Caco-2 (cell line): ENCODE results near the gene SLC22A4. TPM values are rescaled to one million over a fixed set of nuclear protein-coding genes. Genes with fewer than 3 reads are reported as not detected.

Experiments used
- BruUV-seq: library from RNA; stranded (reverse); fragments of 400-500 nt; replicated peaks from 2 replicates; lab custom pipeline; 2021; lab: Mats Ljungman, UMichigan
- CTCF ChIA-PET: fragments of 300-600 bp; sonication (Branson Sonifier 250); formaldehyde crosslinking; loops from one replicate; lab custom pipeline; 2022; ENCODE audit warnings: antibody characterized with exemption; lab: Charles Lee
- POLR2A ChIA-PET: fragments of 300-600 bp; sonication (Branson Sonifier 250); formaldehyde crosslinking; loops from one replicate; lab custom pipeline; 2022; ENCODE audit warnings: antibody characterized with exemption; lab: Charles Lee
- DNase-seq, 2 experiments: peaks; one replicate each; pipeline versions ENCODE4 v3.0.0 to v3.0.0-alpha.2; 2020 to 2022
- H3K27me3 ChIP-seq: replicated peaks from 2 replicates; pipeline ENCODE4 v1.6.0; 2011; ENCODE audit warnings: low read length; ENCODE audit not compliant: control insufficient read depth, insufficient read depth
- H3K36me3 ChIP-seq: 2 replicates; pipeline ENCODE4 v1.5.1; 2011; ENCODE audit warnings: low read length; ENCODE audit not compliant: control insufficient read depth, insufficient read depth
- H3K4me1 ChIP-seq: fragments of 250-450 bp; sonication (Bioruptor Pico); 2 replicates; pipeline ENCODE4 v1.5.1; 2020; ENCODE audit warnings: mild to moderate bottlenecking
- H3K4me3 ChIP-seq: 2 replicates; pipeline ENCODE4 v1.5.1; 2011; ENCODE audit warnings: low read depth, mild to moderate bottlenecking, control low read depth, low read length
- H3K9me3 ChIP-seq: fragments of 250-450 bp; sonication (Bioruptor Pico); 2 replicates; pipeline ENCODE4 v1.5.1; 2020; ENCODE audit warnings: mild to moderate bottlenecking, moderate library complexity
- H3K27ac Mint-ChIP-seq: one replicate; pipeline ENCODE4 v1.8.0; 2022; ENCODE audit warnings: mixed read lengths; ENCODE audit not compliant: unreplicated experiment
- H3K27me3 Mint-ChIP-seq: one replicate; pipeline ENCODE4 v1.8.0; 2022; ENCODE audit warnings: mixed read lengths; ENCODE audit not compliant: insufficient read depth, unreplicated experiment
- H3K36me3 Mint-ChIP-seq: one replicate; pipeline ENCODE4 v1.8.0; 2022; ENCODE audit warnings: mild to moderate bottlenecking, mixed read lengths; ENCODE audit not compliant: insufficient read depth, unreplicated experiment
- H3K4me1 Mint-ChIP-seq: one replicate; pipeline ENCODE4 v1.8.0; 2022; ENCODE audit warnings: low read depth, mixed read lengths; ENCODE audit not compliant: unreplicated experiment
- H3K4me3 Mint-ChIP-seq: one replicate; pipeline ENCODE4 v1.8.0; 2022; ENCODE audit warnings: mild to moderate bottlenecking, moderate library complexity, mixed read lengths; ENCODE audit not compliant: unreplicated experiment
- H3K9me3 Mint-ChIP-seq: one replicate; pipeline ENCODE4 v1.8.0; 2022; ENCODE audit warnings: mixed read lengths; ENCODE audit not compliant: unreplicated experiment
- intact Hi-C: fragments of 100-400 bp; cut with micrococcal nuclease; formaldehyde crosslinking; loops from one replicate; pipeline ENCODE4 v1.10.0; 2022; ENCODE audit not compliant: unreplicated experiment
- total RNA-seq: library from RNA; stranded (reverse); gene quantifications from 2 replicates; pipeline ENCODE4 v1.2.3, GENCODE V29; 2022
- TF ChIP-seq, protein P1 (sequence below), 2 experiments: fragments of 200-600 bp in 1 of 2; IDR thresholded peaks; 1 replicate in 1 of 2; 2 replicates in 1 of 2; pipeline versions ENCODE4 v1.5.1 to v1.8.0; 2011 to 2022; ENCODE audit warnings: antibody characterized with exemption in 1 of 2, control low read depth in 1 of 2, inconsistent platforms in 1 of 2, low read depth in 1 of 2, low read length in 1 of 2, mild to moderate bottlenecking in 1 of 2, moderate library complexity in 1 of 2; ENCODE audit not compliant: insufficient read depth in 1 of 2, severe bottlenecking in 1 of 2, unreplicated experiment in 1 of 2

The SLC22A4 gene
- total RNA-seq, 1 experiment from 2014 or later, result 1.5 TPM

DNA sequence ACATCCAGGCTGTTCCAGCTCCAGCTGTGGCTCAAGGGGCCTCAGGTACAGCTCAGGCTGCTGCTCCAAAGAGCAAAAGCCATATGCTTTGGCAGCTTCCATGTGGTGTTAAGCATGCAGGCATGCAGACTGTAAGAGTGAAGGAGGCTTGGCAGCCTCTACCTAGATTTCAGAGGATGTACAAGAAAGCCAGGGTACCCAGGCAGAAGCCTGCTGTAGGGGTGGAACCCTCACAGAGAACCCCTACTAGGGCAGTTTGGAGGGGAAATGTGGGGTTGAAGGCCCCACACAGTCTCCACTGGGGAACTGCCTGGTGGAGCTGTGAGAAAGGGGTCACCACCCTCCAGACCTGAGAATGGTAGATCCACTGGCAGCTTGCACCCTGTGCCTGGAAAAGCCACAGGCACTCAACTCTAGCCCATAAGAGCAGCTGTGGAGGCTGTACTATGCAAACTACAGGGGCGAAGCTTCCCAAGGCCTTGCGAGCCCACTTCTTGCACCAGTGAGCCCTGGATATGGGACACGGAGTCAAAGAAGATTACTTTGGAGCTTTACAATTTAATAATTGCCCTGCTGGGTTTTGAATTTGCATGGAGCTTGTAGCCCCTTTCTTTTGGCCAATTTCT lies 61.1 kb downstream of the SLC22A4 start:
- intact Hi-C loops, result no loop called here
- Mint-ChIP-seq H3K36me3 (peaks cover 4% of the 10 kb centered on the region), H3K9me3 (no peaks in the 10 kb centered on the region), H3K27me3 (no peaks in the 10 kb centered on the region), H3K4me1 (peaks cover 8% of the 10 kb centered on the region), H3K4me3 (no peak overlapping the region), H3K27ac (no peak overlapping the region)
- H3K9me3 ChIP-seq, result no peaks in the 10 kb centered on the region
- TF ChIP-seq, protein P1, sequence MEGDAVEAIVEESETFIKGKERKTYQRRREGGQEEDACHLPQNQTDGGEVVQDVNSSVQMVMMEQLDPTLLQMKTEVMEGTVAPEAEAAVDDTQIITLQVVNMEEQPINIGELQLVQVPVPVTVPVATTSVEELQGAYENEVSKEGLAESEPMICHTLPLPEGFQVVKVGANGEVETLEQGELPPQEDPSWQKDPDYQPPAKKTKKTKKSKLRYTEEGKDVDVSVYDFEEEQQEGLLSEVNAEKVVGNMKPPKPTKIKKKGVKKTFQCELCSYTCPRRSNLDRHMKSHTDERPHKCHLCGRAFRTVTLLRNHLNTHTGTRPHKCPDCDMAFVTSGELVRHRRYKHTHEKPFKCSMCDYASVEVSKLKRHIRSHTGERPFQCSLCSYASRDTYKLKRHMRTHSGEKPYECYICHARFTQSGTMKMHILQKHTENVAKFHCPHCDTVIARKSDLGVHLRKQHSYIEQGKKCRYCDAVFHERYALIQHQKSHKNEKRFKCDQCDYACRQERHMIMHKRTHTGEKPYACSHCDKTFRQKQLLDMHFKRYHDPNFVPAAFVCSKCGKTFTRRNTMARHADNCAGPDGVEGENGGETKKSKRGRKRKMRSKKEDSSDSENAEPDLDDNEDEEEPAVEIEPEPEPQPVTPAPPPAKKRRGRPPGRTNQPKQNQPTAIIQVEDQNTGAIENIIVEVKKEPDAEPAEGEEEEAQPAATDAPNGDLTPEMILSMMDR (IDR thresholded peaks at IDR 0.05; ENCODE audit: insufficient read depth in 1 of 2, low read depth in 1 of 2, low read length in 1 of 2, severe bottlenecking in 1 of 2, unreplicated experiment in 1 of 2), result no peak
- POLR2A ChIA-PET, result interaction anchor here (1.1 kb wide), 1 partner anchor 61 kb away, joined by 4 read pairs; the partner anchor contains the start of gene SLC22A4
- no peak overlapping the region for H3K4me3 ChIP-seq
- DNase-seq, result no peak
- no TSS peak for BruUV-seq
- H3K27me3 ChIP-seq, result no peaks in the 10 kb centered on the region
- H3K36me3 ChIP-seq, result no peaks in the 10 kb centered on the region; the same call in 1 of the 2 replicates
- CTCF ChIA-PET, result no interaction called here
- peaks cover 12% of the 10 kb centered on the region for H3K4me1 ChIP-seq

DNA sequence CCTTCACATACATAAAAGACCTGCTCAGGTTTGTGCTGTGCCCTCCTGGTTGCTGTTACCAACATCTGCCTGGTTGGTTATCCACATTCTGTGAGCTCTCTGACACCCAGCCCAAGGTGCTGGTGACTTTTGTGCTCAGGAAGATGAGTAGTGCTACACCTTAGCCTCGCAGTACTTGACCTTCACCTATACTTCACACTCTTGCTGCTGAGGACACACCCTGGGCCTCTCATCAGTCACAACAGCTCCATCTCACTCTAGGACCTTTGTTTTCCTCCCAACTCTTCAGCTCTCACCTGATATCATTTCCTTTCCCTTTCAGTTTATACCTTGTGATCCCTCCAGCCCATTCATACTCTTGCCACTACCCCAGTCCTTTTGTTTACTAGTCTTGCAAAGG lies 64.6 kb downstream of the SLC22A4 start:
- TF ChIP-seq, protein P1 (IDR thresholded peaks at IDR 0.05; ENCODE audit: insufficient read depth in 1 of 2, low read depth in 1 of 2, low read length in 1 of 2, severe bottlenecking in 1 of 2, unreplicated experiment in 1 of 2), result no peak
- BruUV-seq, result no TSS peak
- H3K9me3 ChIP-seq, result no peaks in the 10 kb centered on the region
- no peak for DNase-seq
- intact Hi-C loops, result no loop called here
- H3K36me3 ChIP-seq, result no peaks in the 10 kb centered on the region
- Mint-ChIP-seq H3K4me1 (peaks cover 7% of the 10 kb centered on the region), H3K27ac (no peak overlapping the region), H3K4me3 (no peak overlapping the region), H3K9me3 (no peaks in the 10 kb centered on the region), H3K27me3 (no peaks in the 10 kb centered on the region), H3K36me3 (no peaks in the 10 kb centered on the region)
- CTCF ChIA-PET, result interaction anchor here (1.2 kb wide), 1 partner anchor 11 kb away, joined by 6 read pairs; the partner anchor contains the start of gene SLC22A5
- H3K27me3 ChIP-seq, result no peaks in the 10 kb centered on the region
- POLR2A ChIA-PET, result no interaction called here
- no peak overlapping the region for H3K4me3 ChIP-seq
- peaks cover 12% of the 10 kb centered on the region for H3K4me1 ChIP-seq

DNA sequence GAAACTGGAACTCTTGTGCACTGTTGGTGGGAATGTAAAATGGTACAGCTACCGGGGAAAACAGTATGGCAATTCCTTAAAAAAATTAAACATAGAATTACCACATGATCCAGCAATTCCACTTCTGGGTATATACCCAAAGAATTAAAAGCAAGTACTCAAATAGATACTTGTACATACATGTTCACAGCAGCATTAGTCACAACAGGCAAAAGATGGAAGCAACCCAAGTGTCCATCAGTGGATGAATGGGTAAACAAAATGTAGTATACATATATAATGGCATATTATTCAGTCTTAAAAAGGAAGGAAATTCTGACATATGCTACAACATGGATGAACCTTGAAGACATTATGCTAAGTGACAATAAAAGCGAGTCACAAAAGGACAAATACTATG lies 67.9 kb downstream of the SLC22A4 start:
- Histone ChIP-seq H3K27me3 (no peaks in the 10 kb centered on the region), H3K4me1 (peaks cover 33% of the 10 kb centered on the region), H3K9me3 (peaks cover 6% of the 10 kb centered on the region), H3K36me3 (peaks cover 3% of the 10 kb centered on the region), H3K4me3 (no peak overlapping the region)
- ChIA-PET POLR2A (no interaction called here), CTCF (no interaction called here)
- H3K4me3 Mint-ChIP-seq, result no peak overlapping the region
- no peaks in the 10 kb centered on the region for H3K27me3 Mint-ChIP-seq
- peaks cover 7% of the 10 kb centered on the region for H3K4me1 Mint-ChIP-seq
- no TSS peak for BruUV-seq
- no peaks in the 10 kb centered on the region for H3K9me3 Mint-ChIP-seq
- intact Hi-C loops, result no loop called here
- H3K36me3 Mint-ChIP-seq, result peaks cover 12% of the 10 kb centered on the region
- no peak for DNase-seq
- TF ChIP-seq, protein P1 (IDR thresholded peaks at IDR 0.05; ENCODE audit: insufficient read depth in 1 of 2, low read depth in 1 of 2, low read length in 1 of 2, severe bottlenecking in 1 of 2, unreplicated experiment in 1 of 2), result no peak
- no peak overlapping the region for H3K27ac Mint-ChIP-seq
